Activated CD4-positive, alpha-beta T cell treated with anti-CD3 and anti-CD28 coated beads for 1 hour (primary cell): ENCODE results near the gene HOXD8.

Experiments used
- DNase-seq: peaks from one replicate; pipeline ENCODE4 v3.0.0-alpha.2; 2020

Gene HOXD8

DNA sequence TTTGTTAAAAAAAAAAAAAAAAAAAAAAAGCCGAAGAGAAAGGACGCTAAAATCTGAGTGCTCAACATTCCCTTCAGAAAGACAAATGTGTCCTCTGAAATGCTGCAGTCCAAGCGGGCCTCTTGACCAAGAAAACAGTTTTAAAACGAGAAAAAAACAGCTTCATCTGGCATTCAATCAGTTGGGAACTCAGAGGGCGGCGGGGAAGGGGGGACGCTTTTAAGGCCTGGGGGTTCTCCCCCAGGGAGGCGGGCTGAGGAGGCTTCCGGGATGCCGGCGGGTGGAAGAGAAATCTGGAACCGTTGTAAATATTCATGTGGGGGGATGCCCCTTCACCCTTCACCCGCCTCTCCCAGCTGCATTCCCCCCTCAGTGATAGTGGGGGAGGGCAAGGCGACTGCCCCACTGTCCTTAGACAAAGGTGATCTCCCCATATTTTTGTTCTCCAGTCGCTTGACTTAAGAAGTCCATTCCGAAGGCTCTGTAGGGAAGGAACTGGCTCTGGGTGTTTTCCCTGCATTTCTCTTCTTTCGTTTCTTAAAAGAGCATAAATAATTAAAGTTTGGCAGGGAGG, 25.7 kb upstream of the HOXD8 start:
- no peak for DNase-seq

DNA sequence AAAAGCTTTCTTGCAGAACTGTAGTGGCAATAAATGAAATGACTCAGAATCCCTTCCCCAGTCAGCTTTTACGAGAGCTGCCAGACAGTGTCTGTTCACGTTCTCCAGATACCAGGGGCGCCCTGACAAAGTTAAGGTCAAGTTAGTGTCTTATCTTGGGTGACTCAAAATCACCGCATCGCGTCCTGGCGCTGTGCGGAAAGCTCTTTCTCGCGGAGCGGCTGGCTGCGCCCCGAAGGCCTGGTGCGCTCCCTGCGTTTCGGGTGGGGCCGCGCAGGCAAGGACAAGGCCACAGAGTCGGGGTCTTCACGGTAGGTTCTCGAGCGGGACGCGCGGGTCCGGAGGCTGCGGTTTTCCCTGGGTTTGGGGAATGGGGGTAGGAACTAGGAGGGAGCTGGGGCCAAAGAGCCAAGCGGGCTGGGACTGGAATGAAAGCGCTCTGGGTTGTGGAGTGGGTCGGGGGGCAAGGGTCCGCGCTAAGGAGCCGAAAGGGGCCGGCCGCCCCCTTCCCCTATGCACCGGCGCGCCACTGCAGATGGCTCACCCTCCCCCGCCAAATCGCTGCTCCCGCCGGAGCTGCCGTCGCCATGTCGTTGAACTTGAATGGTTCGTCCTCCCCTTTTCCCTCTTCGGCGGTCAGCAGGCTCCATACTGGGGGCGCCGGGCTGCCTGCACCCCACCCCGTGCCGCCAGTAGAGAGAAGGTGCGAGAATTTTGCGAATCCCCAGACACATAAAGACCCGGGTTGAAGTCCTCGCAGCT, 25.0 kb upstream of the HOXD8 start:
- DNase-seq, result no peak

DNA sequence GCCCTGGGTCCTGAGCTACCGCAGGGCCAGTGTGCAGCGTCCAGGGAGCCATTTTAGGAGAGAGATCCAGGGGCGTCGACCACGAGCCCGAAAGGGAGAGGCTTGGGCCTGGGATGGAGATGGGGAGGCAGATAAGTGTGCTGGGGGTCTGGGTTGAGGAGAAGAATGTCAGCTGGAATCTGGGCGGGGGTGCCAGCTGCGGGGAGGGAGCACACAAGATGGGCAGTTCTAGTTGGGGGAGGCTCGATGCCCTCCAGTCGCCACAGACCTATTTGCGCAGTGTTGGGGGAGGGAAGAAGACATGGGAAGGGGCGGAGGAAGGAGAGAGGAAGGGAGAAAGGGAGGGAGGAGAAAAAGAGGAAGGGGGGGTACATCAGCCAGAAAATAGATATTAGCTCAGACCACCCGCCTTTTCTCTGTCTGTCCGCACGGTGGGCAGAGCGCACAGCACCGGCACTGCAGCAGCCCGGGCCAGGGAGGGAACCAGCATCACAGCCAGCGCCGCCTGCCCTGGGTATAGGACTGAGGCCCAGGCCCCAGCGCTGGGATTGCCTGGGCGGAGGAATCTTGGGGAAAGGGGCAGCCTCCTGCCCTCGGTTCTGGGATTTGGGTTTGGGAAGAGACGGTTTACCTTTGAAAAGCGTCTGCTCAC, 24.3 kb upstream of the HOXD8 start:
- DNase-seq, result no peak

DNA sequence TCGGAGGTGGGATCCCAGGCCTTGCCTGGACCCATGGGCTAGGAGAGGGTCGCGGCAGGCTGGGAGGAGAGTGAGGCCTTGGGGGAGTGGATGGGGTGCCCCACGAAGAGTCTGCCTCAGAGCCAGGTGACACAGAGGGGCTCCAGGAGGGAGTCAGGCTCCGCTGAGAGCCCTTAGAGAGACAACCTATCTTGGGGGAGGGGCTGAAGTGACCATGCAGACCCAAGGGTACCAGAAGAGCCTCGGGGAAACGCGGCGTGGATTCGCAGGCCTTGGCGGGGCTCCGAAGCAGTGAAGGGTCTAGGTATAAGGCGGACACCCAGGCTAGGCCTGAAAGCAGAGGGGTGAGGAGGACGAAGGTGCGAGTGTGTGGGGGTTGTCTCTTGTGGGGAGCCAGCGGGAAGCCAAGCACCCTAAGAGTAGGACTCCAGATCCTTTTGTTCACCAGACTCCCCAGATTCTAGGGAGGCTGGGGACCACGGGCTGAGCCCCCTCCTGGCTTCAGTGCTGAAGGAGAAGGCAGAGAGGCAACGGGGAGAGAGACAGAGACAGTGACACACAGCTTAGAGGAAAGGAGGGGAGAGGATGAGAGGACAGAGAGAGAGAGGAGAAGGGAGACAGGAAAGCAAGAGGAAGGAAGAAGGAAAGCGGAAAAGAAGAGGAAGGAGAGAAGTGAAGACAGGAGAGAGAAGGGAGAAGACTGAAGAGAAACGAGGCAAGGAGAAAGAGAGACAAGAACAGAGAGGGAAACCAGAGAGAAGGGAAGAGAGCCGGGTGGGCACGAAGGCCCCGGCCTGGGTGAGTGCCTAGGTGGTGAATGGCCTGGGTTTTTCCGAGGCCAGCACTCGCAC, 23.6 kb upstream of the HOXD8 start:
- no peak for DNase-seq

DNA sequence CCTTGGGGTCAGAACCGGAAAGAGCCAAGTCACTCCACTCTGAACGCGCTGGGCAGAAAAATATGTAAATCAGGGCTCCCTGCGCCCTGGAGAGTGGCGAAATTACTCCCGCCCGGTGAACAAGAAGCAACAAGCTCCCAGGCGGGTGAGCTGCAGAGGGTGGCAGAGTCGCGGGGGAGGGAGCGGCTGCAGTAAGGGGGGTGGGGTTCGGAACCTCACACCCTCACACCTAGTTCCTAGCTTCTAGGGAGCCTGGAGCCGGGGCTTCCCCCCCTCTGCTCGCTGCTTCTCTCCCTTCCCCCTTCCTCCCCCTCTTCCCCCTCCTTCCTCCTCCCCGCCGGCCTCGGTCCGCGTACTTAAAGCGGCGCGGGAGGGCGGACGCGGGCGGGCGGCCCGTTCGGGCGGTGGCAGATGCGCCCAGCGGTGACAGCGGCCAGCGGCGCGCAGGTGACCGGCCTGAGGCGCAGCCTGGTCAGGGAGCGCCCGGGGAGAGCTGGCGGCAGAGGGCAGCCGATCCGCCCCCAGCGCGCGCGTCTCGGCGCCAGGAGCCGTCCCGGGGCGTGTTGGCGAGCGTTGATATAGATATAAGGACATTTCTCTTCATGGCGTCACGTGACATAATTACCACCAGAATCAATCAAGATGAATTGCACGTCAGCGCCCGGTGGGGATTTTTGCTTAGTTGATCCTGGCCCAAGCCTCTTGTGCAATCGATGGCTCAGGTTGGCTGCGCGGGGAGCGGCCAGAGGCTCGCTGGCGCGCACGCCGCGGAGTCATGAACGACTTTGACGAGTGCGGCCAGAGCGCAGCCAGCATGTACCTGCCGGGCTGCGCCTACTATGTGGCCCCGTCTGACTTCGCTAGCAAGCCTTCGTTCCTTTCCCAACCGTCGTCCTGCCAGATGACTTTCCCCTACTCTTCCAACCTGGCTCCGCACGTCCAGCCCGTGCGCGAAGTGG, 22.6 kb upstream of the HOXD8 start, which contains the start of gene HOXD11:
HOXD11 (plus strand) TSS at position 700 of the 959 bp plus-strand sequence; CDS start at position 776, 76 bp downstream.
- DNase-seq, result no peak

DNA sequence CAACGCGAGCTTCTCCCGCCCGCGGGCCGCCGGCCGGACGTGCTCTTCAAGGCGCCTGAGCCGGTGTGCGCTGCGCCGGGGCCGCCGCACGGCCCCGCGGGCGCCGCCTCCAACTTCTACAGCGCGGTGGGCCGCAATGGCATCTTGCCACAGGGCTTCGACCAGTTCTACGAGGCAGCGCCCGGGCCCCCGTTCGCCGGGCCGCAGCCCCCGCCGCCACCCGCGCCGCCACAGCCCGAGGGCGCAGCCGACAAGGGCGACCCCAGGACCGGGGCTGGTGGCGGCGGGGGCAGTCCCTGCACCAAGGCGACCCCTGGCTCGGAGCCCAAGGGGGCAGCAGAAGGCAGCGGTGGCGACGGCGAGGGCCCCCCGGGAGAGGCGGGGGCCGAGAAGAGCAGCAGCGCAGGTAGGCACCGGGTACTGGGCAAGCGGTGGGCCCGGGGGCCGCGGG, 21.7 kb upstream of the HOXD8 start:
- DNase-seq, result no peak

DNA sequence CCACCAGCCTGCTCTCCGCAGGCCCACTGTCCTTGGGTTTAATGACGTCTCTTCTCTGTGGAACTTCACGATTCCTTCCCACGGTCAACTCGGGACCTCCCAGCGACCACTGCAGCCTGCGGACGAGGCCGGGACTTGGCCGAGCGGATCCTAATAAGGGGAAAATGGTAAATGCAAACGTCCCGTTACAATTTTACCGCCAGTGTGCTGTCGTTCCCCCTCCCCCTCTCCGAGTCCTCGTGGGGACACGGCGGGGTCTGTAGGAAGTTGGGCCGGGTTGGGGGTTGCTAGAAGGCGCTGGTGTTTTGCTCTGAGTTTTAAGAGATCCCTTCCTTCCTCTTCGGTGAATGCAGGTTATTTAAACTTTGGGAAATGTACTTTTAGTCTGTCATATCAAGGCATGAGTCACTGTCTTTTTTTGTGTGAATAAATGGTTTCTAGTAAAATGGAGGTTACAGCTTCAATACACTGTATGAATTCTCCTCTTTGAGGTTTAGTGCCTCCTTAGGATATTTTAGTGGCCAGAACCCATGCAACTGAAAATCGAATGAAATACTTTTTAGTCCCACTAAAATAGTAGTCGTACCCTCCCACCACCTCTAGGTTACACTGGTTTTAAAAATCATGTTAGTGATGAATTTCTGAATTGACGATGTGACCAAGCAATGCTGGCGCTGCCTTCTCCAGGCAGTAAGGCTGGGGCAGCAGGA, 20.2 kb upstream of the HOXD8 start:
- DNase-seq, result no peak

DNA sequence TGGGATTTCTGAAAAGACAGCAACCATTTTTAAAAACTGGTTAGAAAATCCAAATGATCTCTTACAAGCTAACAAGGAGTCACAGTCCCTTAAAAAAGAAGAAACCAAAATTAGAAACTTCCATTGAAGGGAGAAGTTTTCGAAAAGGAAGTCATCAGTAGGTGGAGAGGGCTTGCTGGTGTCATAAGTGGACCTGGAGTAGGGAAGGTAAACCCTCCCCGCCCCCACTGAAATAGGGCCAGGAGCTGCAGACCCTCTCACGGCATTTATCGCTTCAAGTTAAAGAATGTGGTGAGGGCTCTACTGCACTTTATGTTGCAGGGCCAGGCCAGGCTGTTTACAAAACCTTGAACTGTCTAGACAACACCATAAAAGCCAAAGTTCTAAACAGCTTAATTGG, 19.6 kb upstream of the HOXD8 start:
- no peak for DNase-seq

DNA sequence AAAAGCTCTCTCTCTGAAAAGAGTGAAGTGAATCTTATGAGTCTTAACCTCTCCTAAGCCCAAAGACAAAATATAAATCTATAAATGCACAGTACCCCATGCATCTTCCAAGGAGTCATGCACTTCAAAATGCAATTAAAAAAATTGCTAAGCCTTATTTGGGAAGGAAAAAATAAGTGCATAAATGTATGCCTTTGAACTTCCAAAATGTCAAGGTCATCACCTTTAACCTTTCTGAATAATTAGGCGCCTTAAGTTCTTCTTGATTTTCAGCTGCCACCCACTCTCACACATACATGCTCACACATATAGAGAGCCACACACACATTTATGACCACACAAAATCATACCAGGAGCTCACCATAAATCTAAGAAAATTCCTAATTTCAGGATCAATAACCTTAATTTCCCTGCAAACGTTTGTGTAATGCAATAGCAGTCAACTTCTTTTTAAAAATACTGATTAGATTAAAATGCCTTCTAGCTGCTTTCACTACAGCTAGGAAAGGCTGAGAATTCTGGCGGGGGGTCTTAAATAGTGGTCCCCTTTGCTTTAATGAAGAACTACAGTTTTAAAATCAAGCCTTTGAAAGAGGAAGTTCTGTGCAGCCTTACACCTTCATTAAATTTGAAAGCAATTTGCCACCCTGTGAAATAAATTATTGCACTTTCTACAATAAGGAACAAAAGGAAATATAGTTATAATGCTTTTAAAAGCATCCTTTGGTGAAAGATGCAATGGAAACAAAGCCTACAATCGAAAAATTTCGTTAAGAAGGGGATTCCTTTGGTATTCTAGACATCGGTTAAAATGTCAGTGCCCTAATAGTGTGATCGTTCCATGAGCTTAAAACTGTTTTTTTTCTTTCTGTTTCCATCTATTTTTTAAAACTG, 18.8 kb upstream of the HOXD8 start:
- DNase-seq, result no peak

DNA sequence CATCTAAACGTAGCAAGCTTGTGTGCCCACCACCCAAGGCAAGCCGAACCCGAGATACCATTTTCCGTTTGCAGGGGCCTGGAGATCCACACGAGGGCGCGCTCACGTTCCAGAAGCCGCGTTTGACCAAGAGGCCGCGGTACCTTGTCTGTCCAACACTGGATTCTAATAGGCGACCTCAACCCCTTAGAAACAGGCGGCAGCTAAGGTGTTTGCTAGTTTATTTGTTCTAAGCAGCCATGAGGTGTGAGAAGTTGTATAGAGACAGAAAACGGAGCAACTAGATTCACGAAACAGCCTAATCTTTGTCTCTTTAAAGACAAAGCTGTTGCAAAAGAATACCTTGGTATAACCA, 18.2 kb upstream of the HOXD8 start:
- DNase-seq, result no peak

DNA sequence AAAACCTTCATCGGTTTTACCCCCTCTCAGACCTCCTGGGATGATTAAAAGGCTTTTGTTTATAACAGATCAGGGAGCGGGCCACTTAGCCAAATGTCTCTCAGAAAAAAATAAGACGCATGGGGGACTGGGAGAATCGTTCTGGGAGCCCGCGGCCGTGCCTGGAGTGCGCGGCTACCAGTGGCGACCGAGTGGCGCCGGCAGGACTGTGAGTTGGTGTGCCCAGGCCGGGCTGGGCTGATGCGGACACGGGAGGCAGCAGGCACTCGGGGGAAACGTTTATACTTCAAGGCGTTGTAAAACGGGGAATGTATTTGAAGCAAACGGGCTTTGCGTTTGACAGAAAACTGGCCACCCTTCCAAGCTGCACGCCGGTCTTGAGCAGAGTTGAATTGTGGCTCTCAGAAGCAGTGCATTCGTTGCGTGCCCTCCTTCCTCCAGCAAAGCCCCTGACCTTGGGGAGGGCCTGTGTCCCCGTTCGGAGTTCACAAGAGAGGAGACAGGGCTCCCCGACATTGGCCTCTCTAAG, 17.6 kb upstream of the HOXD8 start:
- no peak for DNase-seq

DNA sequence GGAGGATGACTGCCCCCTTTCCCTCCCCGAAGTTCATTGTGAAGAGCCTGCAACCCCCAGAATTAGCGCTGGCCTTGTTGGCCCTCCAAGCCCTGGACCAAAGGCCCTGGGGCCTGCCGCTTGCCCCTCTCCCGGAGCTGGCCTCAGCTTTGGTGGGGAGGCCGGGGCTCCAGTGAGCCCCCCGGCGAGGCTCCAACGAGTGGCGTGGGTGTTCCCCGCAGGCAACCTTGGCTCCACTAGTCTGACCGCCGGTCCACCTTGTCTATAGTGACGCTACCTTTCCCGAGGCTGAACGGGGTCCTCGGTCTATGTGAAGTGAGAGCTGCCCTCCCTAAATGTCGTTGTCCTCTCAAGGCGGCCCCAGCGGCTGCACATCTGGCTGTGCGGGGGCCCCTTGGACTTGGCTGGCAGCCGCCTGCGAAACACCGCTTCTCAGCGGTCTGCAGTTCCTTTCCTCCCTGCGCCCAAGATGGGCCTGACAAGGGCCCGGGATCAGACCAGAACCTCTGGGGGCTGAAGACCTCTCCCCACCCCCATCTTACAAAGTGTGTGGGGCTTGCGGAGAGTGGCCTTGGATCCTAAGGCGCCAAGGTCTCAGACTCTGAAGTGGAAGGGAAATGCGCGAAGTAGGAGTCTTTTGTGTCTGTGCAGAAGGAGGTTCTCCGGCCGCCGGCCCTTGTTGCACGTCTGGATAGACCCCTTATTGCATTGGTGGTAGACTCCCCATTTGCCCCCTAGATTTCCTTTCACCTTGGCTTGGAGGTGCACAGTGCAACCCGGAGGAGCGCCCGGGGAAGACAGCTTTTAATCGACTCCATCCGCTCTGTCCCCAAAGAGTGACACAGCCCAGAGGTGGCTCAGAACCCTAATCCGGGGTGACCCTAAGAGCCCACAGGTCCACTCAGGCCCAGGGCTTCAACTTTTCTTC, 16.9 kb upstream of the HOXD8 start:
- DNase-seq, result no peak

DNA sequence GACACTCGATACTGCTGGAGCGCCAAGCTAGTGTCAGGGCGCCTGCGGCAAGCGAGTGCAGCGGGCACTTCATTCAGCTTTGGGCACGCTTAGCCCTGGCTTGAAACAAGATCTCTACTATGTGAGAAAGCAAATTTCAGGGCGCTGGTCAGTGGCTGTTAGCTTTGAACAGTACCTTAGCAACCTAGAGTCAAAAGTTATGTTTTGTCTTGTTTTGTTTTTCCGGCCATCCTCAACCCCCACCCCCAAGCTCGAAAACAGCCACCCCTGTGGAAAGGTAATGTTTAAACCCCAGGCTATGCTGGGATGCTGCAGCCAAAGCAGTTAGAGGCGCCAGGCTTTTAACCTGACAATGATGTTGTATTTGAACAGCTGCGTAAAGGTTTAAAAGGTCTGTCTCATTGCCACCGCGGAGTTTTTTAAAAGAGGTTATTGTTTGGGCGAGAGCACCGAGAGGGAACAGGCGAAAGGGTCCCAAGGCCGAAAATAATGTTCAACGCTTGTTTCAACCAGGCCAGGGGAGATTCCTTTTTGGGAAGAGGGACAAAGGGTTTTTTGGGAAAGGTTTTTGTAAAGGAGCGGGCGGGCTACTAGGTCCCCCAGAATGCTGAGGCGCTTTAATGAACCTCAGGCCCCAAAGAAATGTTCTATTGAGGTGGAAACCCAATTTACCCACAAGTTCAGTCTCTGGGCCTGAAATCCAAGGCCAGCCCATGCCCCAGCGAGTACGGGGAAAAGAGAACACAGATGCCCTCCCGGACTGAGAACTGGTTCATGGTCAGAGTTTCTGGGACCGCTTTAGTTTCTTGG, 15.2 kb upstream of the HOXD8 start:
- no peak for DNase-seq

DNA sequence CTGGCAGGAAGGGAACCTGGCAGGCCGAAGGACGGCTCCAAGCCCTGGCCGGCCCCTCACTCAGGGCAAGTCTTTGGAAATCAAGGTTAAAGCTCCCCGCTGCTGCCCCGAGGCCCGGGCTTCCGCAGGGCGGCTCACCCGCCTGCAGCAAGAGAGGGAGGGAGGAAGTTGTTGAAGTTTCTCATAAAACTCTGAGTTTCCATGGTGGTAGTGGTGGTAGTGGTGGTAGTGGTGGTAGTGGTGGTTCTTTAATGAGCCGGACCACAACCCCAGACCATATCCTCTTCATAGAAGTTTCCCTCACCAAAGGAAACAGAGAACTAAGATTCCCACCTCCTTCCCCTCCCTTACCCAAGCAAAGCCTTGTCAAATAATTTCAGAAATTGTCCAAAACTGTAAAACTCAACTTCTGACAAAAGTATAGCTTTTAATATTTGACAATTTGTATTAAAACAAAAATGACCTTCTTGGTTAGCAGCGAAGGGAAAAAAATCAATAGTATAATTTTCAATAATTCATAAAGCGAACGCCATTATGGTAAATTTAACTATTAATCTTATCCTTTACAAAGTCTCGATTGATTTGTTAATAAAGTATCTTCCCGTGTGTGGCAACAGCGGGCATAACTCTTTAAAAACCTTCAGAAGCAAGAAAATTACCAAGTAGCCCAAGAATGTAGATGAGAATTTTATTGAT, 14.4 kb upstream of the HOXD8 start:
- no peak for DNase-seq

DNA sequence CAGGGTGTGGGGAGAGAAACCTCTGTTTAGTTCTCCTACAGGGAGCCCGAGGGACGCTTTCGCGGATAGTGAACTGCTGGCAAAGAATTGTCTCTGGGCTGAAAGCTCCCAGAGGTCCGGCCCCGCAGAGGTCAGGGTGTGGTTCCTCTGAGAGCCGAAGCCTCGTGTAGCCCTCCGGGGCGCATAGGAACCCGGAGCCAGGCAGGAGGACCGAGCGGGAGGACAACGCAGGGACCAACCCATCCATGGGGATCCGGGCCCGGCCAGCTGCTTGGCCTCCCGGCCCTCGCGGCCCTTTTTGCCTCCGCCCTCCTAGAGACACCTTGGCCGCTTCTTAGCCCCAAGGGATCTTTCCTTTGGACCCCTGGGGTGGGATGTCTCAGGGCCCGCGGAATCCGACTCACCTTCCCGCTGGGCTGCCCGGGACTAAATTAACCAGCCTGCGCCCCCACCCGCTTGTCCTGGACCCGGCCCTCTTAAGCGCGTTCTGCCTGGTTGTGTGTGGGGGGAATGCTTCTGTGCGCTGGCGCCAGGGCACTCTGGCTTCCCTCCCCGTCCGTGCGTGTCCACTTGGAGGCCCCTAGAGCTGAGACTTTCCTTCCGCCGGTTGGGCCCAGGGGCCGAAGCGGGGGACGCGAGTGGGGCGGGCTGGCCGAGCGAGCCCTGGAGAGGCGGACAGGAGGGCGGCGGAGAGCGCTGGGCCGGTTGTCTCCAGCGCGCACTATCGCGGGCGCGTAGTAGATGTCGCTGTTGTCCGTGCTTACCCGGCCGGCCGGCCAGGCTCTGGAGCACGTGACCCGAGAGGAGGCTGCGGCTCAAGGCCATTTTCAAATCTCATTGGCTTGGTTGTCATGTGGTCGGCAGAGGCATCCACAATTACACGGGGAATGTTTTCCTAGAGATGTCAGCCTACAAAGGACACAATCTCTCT, 13.4 kb upstream of the HOXD8 start, which contains the start of gene HOXD10:
HOXD10 (plus strand) TSS at position 896 of the 931 bp plus-strand sequence. CDS start 56 bp downstream, outside the sequence.
- no peak for DNase-seq
